Mononuclear cell (primary cell): ENCODE data around the gene CLIP1. TPM values are rescaled to one million over a fixed set of nuclear protein-coding genes. Genes with fewer than 3 reads are reported as not detected.
"Not testable (repeated sequence)": the region's sequence is repeated elsewhere in the genome, so short reads cannot be mapped to it uniquely, and the experiment has no call there.

Source experiments
- H3K27me3 ChIP-seq: 2 replicates; pipeline ENCODE4 v1.6.0; 2011; ENCODE audit warnings: low read length, control low read depth; ENCODE audit not compliant: insufficient read depth
- H3K4me1 ChIP-seq: 2 replicates; pipeline ENCODE4 v1.5.1; 2011; ENCODE audit warnings: mild to moderate bottlenecking, low read length, control low read depth; ENCODE audit not compliant: insufficient read depth
- H3K4me3 ChIP-seq: 2 replicates; pipeline ENCODE4 v1.5.1; 2011; ENCODE audit warnings: mild to moderate bottlenecking, low read length, moderate library complexity
- H3K9me3 ChIP-seq: 2 replicates; pipeline ENCODE4 v1.5.1; 2011; ENCODE audit warnings: low read depth, mild to moderate bottlenecking, control low read depth, low read length
- total RNA-seq: library from RNA; depleted of rRNA; stranded (reverse); fragments of >200 nt; gene quantifications from one replicate; pipeline ENCODE4 v1.2.3, GENCODE V29; 2012

The CLIP1 gene
- total RNA-seq, 1 donor: 65.8 TPM

DNA sequence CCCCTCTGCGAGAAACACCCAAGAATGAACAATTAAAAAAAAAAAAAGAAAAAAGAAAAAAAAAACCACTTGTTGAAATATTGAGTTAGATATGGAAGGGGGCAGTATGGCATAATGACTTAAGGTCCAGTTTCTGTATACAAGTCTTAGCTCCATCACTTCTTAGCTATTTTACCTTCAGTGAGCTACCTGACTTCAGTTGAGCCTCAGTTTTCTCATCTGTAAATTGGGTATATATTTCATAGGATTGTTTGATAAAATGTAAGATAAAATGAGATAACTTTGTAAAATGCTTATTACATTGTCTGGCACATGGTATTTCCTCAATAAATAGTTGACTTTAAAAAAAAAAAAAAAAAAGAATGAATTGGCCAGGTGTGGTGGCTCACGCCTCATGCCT, 64.1 kb downstream of the CLIP1 start:
- not testable (repeated sequence) for H3K4me1 ChIP-seq, H3K27me3 ChIP-seq, H3K9me3 ChIP-seq, H3K4me3 ChIP-seq

DNA sequence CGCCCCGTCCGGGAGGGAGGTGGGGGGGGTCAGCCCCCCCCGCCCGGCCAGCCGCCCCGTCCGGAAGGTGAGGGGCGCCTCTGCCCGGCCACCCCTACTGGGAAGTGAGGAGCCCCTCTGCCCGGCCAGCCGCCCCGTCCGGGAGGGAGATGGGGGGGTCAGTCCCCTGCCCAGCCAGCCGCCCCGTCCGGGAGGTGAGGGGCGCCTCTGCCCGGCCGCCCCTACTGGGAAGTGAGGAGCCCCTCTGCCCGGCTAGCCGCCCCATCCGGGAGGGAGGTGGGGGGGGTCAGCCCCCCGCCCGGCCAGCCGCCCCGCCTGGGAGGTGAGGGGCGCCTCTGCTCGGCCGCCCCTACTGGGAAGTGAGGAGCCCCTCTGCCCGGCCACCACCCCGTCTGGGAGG, 64.9 kb downstream of the CLIP1 start:
- H3K4me3 ChIP-seq, H3K9me3 ChIP-seq, H3K4me1 ChIP-seq, H3K27me3 ChIP-seq: not testable (repeated sequence)

DNA sequence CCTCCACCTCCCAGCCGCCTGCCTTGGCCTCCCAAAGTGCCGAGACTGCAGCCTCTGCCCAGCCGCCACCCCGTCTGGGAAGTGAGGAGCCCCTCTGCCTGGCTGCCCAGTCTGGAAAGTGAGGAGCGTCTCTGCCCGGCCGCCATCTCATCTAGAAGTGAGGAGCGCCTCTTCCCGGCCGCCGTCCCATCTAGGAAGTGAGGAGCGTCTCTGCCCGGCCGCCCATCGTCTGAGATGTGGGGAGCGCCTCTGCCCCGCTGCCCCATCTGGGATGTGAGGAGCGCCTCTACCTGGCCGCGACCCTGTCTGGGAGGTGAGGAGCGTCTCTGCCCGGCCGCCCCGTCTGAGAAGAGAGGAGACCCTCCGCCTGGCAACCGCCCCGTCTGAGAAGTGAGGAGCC, 65.5 kb downstream of the CLIP1 start:
- not testable (repeated sequence) for H3K4me3 ChIP-seq, H3K27me3 ChIP-seq, H3K9me3 ChIP-seq, H3K4me1 ChIP-seq

DNA sequence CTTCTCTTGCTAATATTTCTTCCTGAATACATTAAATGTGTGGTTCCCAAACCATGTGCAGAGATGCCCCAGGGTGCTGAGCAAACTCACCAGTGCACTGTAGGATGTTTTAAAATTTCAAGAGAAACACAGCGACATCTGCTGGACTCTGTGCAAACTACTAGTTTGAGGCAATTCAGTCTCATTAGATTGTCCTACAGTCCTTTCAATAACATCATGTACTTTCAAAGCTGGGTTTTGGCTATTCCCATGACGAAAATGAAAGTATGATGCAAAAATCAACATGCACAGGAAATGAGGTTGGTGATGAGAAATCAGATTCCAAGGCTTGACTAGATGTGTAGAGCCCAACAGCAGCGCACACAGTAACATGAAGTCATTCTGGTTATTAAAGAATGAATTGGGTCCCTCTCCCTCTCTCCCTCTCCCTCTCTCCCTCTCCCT, 66.3 kb downstream of the CLIP1 start:
- Histone ChIP-seq H3K27me3 (no peaks in the 10 kb centered on the region), H3K4me1 (no peaks in the 10 kb centered on the region), H3K4me3 (no peak overlapping the region), H3K9me3 (no peaks in the 10 kb centered on the region)

DNA sequence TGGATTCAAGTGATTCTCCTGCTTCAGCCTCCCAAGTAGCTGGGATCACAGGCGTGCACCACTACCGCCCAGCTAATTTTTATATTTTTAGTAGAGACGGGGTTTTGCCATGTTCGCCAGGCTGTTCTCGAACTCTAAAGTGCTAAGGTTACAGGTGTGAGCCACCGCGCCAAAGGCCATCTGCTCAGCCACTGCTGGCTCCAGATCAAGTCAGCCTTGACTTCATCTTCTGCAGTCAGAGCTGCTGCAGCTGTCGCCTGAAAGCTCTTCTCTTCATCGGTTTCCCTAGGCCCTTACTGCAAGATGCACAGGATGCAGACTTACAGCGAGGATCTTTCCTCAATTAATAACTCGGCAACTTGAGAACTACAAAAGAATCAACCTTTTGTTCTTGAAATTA, 66.8 kb downstream of the CLIP1 start:
- Histone ChIP-seq H3K4me1 (no peaks in the 10 kb centered on the region), H3K27me3 (no peaks in the 10 kb centered on the region), H3K4me3 (no peak overlapping the region), H3K9me3 (no peaks in the 10 kb centered on the region)

DNA sequence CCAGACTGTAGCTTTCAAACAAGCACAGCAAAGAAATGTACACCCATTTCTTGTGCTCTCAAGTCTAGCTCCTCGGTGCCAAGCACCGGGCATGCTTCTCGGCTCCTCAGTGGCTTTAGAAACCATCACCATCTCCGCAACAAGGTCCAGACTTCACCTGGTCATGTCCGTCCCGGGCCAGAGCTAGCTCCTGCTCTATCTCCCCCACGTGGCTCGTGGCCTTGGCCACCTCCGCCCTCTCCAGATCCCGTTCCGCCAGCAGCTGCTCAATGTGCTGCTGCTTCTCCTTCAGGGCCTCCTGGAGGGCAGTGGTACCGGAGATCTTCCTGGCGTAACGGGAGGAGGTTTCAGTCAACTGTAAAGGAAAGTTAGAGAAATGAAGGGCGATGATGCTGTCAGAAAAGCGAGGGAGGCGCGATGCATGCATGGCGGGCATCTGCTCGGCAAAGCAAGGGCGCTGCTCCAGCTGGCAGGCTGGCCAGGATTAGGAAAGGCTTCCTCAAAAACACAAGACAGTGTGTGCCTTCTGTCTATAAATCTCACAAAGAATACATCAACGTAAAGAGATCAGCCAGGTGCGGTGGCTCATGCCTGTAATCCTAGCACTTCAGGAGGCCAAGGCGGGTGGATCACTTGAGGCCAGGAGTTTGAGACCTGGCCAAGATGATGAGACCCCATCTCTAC, 67.4 kb downstream of the CLIP1 start:
- Histone ChIP-seq H3K4me1 (no peaks in the 10 kb centered on the region), H3K4me3 (no peak overlapping the region), H3K9me3 (no peaks in the 10 kb centered on the region), H3K27me3 (no peaks in the 10 kb centered on the region)

DNA sequence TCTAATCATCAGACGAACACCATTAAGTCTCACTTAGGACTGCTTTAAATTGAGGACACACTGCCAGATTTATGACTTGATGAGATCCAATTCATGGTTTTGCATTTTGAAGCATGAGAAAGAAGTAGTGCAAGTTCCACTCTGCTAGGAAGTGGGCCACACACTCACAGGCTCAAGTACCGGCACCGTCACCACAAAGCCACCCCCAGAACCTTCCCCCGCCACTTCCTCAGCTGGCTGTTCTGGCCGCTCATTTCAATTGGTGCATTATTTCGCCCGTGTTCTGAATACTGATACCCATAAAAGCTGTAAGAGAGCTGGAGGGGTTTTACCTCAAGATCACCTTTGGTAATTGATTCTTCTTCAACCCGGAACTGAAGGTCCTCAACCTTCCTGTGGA, 70.1 kb downstream of the CLIP1 start:
- no peaks in the 10 kb centered on the region for H3K4me1 ChIP-seq
- no peaks in the 10 kb centered on the region for H3K9me3 ChIP-seq
- H3K27me3 ChIP-seq: no peaks in the 10 kb centered on the region
- no peak overlapping the region for H3K4me3 ChIP-seq

DNA sequence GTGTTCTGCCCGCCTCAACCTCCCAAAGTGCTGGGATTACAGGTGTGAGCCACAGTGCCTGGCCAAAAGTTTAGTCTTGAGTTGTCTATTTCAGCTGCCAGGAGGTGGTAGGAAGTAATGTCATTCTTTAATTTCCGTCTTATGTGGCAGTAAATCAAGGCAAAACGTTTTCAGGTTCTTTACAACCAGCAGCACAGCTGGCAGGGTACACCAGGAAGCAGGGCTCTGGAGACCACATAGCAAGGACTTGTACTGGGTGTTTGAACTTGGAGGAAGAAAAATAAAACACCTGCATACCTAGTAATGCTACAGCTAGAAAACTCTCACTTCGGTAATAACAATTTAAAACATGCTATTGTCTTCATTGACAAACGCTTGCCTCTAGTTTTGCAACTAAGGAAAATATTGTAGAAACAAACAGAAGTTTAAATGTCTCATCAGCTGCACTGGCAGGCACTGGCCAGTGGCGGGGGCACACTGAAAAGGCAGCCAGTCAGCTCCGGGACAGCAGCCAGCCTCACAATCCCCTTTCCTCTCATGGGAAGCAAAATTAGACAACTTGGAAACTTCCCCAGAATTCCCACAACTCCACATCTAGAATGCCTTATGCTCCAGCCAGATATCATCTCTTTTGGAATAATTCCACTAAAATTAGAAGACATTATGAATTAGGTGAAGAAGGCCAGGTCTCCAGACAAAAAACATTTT, 72.2 kb downstream of the CLIP1 start:
- Histone ChIP-seq H3K4me1 (no peaks in the 10 kb centered on the region), H3K9me3 (no peaks in the 10 kb centered on the region), H3K27me3 (no peaks in the 10 kb centered on the region), H3K4me3 (no peak overlapping the region)

DNA sequence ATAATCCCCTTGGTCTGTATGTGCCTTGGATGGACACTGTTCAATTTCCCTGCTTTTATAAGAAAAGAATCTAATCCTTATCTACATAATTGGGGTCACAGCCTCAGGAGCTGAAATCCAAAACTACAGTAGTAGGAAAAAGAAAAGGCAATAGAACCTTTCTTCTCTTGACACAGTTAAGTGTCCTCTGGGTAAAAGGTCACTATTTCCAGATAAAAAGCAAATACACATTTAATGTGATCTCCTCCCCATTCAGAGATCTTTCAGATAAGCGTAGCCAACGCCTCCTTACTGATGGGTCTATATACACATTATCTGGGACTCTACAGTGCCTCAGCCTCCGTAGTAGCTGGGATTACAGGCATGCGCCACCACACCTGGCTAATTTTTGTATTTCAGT, 73.4 kb downstream of the CLIP1 start:
- H3K4me1 ChIP-seq: no peaks in the 10 kb centered on the region
- no peaks in the 10 kb centered on the region for H3K9me3 ChIP-seq
- no peaks in the 10 kb centered on the region for H3K27me3 ChIP-seq
- H3K4me3 ChIP-seq: no peak overlapping the region

DNA sequence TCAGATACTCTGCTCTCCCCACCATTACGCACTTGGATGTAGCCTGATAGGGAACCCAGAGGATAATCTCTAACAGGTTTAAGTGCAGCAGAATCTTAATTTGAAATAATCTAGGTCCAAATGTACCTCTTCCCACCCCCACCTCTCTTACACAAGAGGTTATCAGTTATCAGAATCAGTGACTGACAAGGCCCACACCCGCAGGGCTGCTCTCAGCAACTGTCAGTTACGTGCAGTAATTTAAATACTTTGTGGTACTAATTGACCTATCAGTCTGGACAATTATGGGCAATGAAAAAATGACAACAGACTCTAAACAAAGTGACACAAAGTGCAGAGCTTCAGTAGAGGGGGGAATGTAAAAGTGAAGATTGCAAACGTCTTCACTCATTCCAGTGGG, 74.0 kb downstream of the CLIP1 start:
- Histone ChIP-seq H3K9me3 (no peaks in the 10 kb centered on the region), H3K27me3 (no peaks in the 10 kb centered on the region), H3K4me3 (no peak overlapping the region), H3K4me1 (no peaks in the 10 kb centered on the region)

DNA sequence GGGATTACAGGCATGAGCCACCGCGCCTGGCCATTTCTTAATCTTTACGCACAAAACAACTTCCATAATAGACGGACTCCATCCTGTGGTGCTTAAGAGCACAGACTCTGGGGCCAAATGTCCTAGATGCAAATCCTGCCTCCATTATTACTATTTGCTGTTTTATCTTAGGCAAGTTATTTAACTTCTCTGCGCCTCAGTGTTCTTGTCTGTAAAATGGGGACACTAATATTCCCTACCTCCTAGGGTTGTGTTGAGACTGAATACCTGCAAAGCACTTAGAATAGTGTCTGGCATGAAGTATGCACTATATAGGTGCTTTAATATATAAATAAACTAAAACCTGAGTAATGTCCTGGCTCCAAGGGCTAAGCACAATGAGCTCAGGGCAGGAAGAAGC, 76.4 kb downstream of the CLIP1 start:
- Histone ChIP-seq H3K9me3 (no peaks in the 10 kb centered on the region), H3K4me1 (no peaks in the 10 kb centered on the region), H3K27me3 (no peaks in the 10 kb centered on the region), H3K4me3 (no peak overlapping the region)

DNA sequence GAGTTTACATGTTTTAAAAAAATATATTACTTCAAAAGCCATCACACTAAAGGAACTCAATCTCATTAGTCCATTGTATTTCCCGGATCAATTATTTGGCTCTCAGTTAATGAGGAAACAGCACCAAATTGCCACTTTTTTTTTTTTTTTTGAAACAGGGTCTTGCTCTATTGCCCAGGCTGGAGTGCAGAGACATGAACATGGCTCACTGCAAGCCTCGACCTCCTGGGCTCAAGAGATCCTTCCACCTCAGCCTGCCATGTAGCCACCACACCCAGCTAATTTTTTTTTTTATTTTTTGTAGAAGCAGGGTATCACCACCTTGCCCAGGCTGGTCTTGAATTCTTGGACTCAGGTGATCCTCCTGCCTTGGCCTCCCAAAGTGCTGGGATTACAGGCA, 77.4 kb downstream of the CLIP1 start:
- no peak overlapping the region for H3K4me3 ChIP-seq
- H3K4me1 ChIP-seq: no peaks in the 10 kb centered on the region
- H3K27me3 ChIP-seq: no peaks in the 10 kb centered on the region
- no peaks in the 10 kb centered on the region for H3K9me3 ChIP-seq

DNA sequence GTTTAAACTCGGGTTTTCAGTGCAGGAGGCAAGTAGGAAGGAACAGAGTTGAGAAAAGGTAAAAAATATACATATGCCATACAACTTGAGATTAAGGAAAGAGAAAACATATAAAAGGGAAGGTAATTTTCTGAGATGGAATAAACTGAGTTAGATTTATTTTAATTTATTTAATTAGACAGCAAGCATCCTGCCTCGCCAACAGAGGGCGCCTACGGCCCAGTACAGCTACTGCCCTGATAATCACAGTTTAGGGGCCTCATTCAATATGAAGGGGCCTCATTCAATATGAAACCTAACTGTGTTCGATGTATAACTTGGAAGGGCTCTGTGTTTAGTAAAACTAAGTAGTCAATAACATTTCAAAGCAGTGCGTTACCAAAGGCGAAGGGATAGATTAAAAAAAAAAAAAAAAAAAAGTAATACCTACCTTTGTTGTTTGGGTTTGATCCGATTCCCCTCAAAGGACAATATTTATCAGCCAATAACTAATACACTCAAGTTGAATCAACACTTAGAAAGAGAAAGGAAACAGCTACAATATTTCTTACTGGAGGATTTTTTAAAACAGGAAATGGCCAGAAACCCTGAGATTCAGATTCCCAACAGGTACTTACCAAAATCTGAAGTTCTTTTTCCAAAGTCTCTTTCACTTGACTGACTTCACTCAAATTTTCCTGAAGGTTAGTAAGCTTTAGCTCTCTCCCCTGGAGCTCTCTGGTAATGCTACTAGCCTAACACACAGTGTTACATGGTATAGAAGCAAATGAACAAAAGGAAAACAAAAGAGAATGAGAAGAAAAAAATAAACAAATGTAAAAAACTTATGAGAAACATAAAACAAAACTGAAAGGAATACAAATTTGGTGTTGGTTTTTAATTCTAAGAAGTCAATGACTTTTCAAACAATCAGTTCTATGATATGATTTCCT, 86.2 kb downstream of the CLIP1 start:
- no peak overlapping the region for H3K4me3 ChIP-seq
- H3K4me1 ChIP-seq: no peaks in the 10 kb centered on the region
- no peaks in the 10 kb centered on the region for H3K9me3 ChIP-seq
- no peaks in the 10 kb centered on the region for H3K27me3 ChIP-seq

DNA sequence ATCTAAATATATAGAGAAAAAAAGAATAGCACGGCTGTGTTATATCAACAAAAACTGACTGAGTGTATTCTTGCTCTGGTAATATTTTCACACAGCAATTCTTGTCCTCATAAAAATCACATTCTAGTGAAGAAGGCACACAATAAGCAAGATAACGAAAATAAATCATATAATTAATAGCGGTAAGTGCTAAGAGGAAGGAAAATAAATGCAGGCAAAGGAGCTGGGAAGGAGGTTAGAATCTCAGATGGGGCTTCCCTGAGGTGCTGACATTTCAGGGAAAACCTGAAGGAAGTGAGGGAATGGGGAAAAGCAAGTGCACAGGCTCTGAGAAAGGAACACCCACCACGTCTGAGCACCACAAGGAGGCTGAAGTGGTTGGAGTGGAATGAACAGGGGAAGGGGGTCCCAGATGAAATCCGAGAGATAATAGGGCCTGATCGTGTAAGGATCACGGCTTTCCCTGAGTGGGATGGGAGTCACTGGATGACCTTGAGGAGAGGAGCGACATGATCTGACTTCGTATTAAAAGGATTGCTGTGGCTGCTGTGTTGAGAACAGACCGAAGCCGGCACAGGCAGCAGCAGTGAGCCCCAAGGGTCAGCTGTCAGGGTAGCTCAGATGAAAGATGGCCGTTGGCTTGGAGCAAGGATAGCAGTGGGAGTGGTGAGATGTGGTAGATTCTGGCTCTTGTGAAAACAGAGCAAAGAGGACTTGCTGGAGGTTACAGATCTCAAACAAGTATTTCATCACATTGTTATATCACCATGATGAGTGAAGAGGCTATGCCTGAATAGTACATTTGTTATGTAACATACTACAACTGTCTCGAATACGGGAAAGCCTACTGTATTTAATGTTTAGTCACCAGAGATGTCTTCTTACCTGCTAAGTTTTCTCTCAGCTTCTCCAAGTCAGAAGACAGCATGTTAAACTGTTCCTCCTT, 89.1 kb downstream of the CLIP1 start:
- Histone ChIP-seq H3K27me3 (no peaks in the 10 kb centered on the region), H3K4me3 (no peak overlapping the region), H3K4me1 (no peaks in the 10 kb centered on the region), H3K9me3 (no peaks in the 10 kb centered on the region)
